Mucosa of descending colon (tissue), 3 donors: ENCODE measurements around the gene RNPS1. TPM values are rescaled to one million over a fixed set of nuclear protein-coding genes. Genes with fewer than 3 reads are reported as not detected.

ENCODE experiments used
- ATAC-seq: fragments of 200-7000 bp; cut with Tn5 transposase; one replicate; pipeline ENCODE4 v1.9.1; 2020; ENCODE audit warnings: mild to moderate bottlenecking, moderate library complexity
- DNase-seq, 3 donors: peaks; one replicate each; pipeline ENCODE4 v3.0.0-alpha.2; 2020
- H3K36me3 ChIP-seq: fragments of 200-600 bp; one replicate; pipeline ENCODE4 v1.8.0; 2021; ENCODE audit warnings: low read depth, mild to moderate bottlenecking
- H3K4me1 ChIP-seq: fragments of 200-600 bp; one replicate; pipeline ENCODE4 v1.8.0; 2021; ENCODE audit warnings: low read depth, mild to moderate bottlenecking
- H3K4me3 ChIP-seq: fragments of 200-600 bp; one replicate; pipeline ENCODE4 v1.8.0; 2021; ENCODE audit warnings: mild to moderate bottlenecking
- H3K9me3 ChIP-seq: fragments of 200-600 bp; one replicate; pipeline ENCODE4 v1.8.0; 2021; ENCODE audit warnings: mild to moderate bottlenecking
- intact Hi-C, 2 donors: fragments of 100-400 bp; cut with DNase I in 1 of 2; cut with micrococcal nuclease in 1 of 2; formaldehyde crosslinking; loops; one replicate each; pipeline versions ENCODE4 v1.11.0 to v1.11.1; 2022; cut with DNase I, micrococcal nuclease
- total RNA-seq, 3 donors: library from RNA; stranded (reverse); fragmentation: NEBNext Ultra II Directional in 2 of 3; extraction: Animal tissue kit (Norgen Biotek cat#: 25700) in 2 of 3; gene quantifications; one replicate each; pipeline versions ENCODE4 v1.2.1 to v1.2.4, GENCODE V29; 2021 to 2023
- TF ChIP-seq, protein P1 (sequence below): fragments of 200-600 bp; IDR thresholded peaks from one replicate; pipeline ENCODE4 v1.8.0; 2022; ENCODE audit warnings: antibody characterized with exemption, mild to moderate bottlenecking
- donor health status: DM: no; HTN: no; CAD: no; lungs with moderate emphysema.
- donor health status: DM: no; HTN: no; CAD: no.
- donor health status: DM: no; HTN: yes; CAD: no.

Gene RNPS1
- total RNA-seq, 3 donors from 2014 or later, result 125 to 144 (median 125) TPM

GRCh38 chr16:2235695-2236336, 32.1 kb downstream of the RNPS1 start:
- DNase-seq (peak; percentile 54 to 59 (median 55)), ATAC-seq (peak; percentile 21)
- TF ChIP-seq, protein P1, sequence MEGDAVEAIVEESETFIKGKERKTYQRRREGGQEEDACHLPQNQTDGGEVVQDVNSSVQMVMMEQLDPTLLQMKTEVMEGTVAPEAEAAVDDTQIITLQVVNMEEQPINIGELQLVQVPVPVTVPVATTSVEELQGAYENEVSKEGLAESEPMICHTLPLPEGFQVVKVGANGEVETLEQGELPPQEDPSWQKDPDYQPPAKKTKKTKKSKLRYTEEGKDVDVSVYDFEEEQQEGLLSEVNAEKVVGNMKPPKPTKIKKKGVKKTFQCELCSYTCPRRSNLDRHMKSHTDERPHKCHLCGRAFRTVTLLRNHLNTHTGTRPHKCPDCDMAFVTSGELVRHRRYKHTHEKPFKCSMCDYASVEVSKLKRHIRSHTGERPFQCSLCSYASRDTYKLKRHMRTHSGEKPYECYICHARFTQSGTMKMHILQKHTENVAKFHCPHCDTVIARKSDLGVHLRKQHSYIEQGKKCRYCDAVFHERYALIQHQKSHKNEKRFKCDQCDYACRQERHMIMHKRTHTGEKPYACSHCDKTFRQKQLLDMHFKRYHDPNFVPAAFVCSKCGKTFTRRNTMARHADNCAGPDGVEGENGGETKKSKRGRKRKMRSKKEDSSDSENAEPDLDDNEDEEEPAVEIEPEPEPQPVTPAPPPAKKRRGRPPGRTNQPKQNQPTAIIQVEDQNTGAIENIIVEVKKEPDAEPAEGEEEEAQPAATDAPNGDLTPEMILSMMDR, result no peak
- Histone ChIP-seq H3K4me1 (peaks cover 22% of the 10 kb centered on the region), H3K4me3 (no peak overlapping the region), H3K9me3 (no peaks in the 10 kb centered on the region), H3K36me3 (peaks cover 3% of the 10 kb centered on the region)
- intact Hi-C loops, result no loop called here

DNA sequence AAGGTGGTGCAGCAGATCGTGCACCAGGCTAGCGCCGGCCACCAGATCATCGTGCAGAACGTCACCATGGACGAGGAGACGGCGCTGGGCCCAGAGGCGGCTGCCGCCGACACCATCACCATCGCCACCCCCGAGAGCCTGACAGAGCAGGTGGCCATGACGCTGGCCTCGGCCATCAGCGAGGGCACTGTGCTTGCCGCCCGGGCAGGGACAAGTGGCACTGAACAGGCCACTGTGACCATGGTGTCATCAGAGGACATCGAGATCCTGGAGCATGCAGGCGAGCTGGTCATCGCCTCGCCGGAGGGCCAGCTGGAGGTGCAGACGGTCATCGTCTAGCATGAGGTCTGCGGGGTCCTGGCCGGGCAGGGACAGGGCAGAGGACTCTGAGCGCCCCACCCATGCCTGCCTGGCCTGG, 32.7 kb downstream of the RNPS1 start:
- Histone ChIP-seq H3K36me3 (peaks cover 3% of the 10 kb centered on the region), H3K4me1 (peaks cover 22% of the 10 kb centered on the region), H3K4me3 (no peak overlapping the region), H3K9me3 (no peaks in the 10 kb centered on the region)
- TF ChIP-seq, protein P1, result no peak
- no peak for ATAC-seq
- intact Hi-C loops, result no loop called here
- DNase-seq, result no peak

- peaks cover 3% of the 10 kb centered on the region for H3K36me3 ChIP-seq
- H3K9me3 ChIP-seq, result no peaks in the 10 kb centered on the region
- peaks cover 22% of the 10 kb centered on the region for H3K4me1 ChIP-seq
- DNase-seq, result no peak
- intact Hi-C loops, result no loop called here
- ATAC-seq, result no peak
- TF ChIP-seq, protein P1, result no peak
- H3K4me3 ChIP-seq, result no peak overlapping the region
Observed at GRCh38 chr16:2234813-2235170, 33.1 kb downstream of the RNPS1 start.

DNA sequence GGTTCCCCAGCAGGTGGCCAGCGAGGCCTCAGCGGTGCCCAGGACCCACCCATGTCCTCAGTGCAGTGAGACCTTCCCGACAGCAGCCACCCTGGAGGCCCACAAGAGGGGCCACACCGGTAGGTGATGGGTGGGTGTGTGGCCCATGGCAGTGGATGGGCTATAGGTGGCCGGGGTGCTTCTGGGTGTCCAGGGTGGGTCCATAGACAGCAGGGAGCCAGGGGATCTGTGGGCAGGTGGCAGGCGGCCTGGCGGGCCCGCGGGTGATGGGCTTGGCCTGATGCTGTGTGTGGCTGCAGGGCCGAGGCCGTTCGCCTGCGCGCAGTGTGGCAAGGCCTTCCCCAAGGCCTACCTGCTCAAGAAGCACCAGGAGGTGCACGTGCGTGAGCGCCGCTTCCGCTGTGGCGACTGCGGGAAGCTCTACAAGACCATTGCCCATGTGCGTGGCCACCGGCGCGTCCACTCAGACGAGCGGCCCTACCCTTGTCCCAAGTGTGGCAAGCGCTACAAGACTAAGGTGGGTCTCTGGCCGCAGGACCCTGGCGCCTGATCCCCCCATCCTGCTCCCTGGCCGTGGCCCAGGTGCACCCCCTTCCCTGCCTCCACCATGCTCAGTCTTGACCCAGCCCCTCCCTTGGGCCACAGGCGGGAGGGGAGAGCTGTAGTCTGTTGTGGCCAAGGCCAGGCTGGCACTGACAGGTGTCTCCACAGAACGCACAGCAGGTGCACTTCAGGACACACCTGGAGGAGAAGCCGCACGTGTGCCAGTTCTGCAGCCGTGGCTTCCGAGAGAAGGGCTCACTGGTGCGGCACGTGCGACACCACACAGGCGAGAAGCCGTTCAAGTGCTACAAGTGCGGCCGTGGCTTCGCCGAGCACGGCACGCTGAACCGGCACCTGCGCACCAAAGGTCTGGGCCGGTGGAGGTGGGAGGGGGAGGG, 33.8 kb downstream of the RNPS1 start:
- H3K36me3 ChIP-seq, result peaks cover 3% of the 10 kb centered on the region
- H3K4me1 ChIP-seq, result peaks cover 22% of the 10 kb centered on the region
- ATAC-seq (no peak), DNase-seq (no peak)
- H3K9me3 ChIP-seq, result no peaks in the 10 kb centered on the region
- intact Hi-C loops, result no loop called here
- TF ChIP-seq, protein P1, result no peak
- no peak overlapping the region for H3K4me3 ChIP-seq

DNA sequence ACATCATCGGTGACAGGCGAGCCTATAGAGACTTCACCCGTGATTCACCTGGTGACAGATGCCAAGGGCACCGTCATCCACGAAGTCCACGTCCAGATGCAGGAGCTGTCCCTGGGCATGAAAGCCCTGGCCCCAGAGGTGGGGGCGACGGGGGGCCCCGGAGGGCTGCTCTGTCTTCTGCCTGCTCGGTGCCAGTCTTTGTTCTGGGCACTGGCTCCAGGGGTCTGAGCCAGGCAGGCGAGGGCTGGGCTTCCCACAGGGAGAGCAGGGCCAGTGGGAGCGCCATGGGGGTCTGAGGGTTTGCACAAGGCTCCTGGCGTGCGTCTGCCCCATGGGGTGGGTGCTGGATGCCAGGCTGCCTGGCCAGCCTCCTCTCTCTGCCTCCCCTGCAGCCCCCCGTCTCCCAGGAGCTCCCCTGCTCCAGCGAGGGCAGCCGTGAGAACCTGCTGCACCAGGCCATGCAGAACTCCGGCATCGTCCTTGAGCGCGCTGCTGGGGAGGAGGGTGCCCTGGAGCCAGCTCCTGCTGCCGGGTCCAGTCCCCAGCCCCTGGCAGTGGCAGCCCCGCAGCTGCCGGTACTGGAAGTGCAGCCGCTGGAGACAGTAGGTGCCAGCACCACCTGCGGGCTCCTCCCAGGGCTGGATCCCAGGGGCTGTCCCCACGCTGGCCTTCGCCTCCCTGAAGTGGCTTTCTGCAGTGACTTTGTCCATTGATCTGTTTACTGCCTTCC, 34.7 kb downstream of the RNPS1 start:
- ATAC-seq, result no peak
- H3K4me3 ChIP-seq, result no peak overlapping the region
- peaks cover 7% of the 10 kb centered on the region for H3K36me3 ChIP-seq
- intact Hi-C loops, result no loop called here
- DNase-seq, result no peak
- no peaks in the 10 kb centered on the region for H3K9me3 ChIP-seq
- H3K4me1 ChIP-seq, result peaks cover 22% of the 10 kb centered on the region
- TF ChIP-seq, protein P1, result no peak
